PC-9 (cell line): Measurements from ENCODE around the gene TRPM4. TPM values are rescaled to one million over a fixed set of nuclear protein-coding genes. Genes with fewer than 3 reads are reported as not detected.

ENCODE experiments used
- BruUV-seq: library from RNA; stranded (reverse); fragments of 400-500 nt; replicated peaks from 2 replicates; lab custom pipeline; 2021; lab: Mats Ljungman, UMichigan
- CTCF ChIA-PET: fragments of 300-600 bp; sonication (Branson Sonifier 250); formaldehyde crosslinking; loops from one replicate; lab custom pipeline; 2022; ENCODE audit warnings: antibody characterized with exemption; lab: Charles Lee
- POLR2A ChIA-PET: fragments of 300-600 bp; sonication (Branson Sonifier 250); formaldehyde crosslinking; loops from one replicate; lab custom pipeline; 2022; ENCODE audit warnings: antibody characterized with exemption; ENCODE audit not compliant: unreplicated experiment; lab: Charles Lee
- DNase-seq, 2 experiments: peaks; one replicate each; pipeline versions ENCODE4 v3.0.0 to v3.0.0-alpha.2; 2015 to 2022; ENCODE audit warnings: mixed read lengths in 1 of 2
- H2AFZ ChIP-seq: fragments of 200-600 bp; sonication (generic); 2 replicates; pipeline ENCODE4 v1.8.1; 2017; ENCODE audit warnings: antibody characterized with exemption
- H3F3A ChIP-seq: fragments of 200-600 bp; sonication (generic); 2 replicates; pipeline ENCODE4 v1.8.1; 2017; ENCODE audit warnings: antibody characterized with exemption, mild to moderate bottlenecking, low read depth; ENCODE audit not compliant: insufficient read depth
- H3K27ac ChIP-seq: fragments of 200-600 bp; sonication (generic); 2 replicates; pipeline ENCODE4 v1.6.1; 2016; ENCODE audit warnings: mixed run types
- H3K27me3 ChIP-seq: fragments of 200-600 bp; sonication (generic); 2 replicates; pipeline ENCODE4 v1.6.1; 2016; ENCODE audit warnings: low read depth, mixed run types; ENCODE audit not compliant: insufficient read depth
- H3K36me3 ChIP-seq: fragments of 200-600 bp; sonication (generic); 2 replicates; pipeline ENCODE4 v1.6.1; 2016; ENCODE audit warnings: low read depth, mixed run types
- H3K4me1 ChIP-seq: fragments of 200-600 bp; sonication (generic); replicated peaks from 2 replicates; pipeline ENCODE4 v1.6.1; 2016; ENCODE audit warnings: mixed run types; ENCODE audit not compliant: insufficient read depth
- H3K4me2 ChIP-seq: fragments of 200-600 bp; sonication (generic); 2 replicates; pipeline ENCODE4 v1.6.1; 2017; ENCODE audit warnings: mixed run types
- H3K4me3 ChIP-seq: fragments of 200-600 bp; sonication (generic); 2 replicates; pipeline ENCODE4 v1.6.1; 2016; ENCODE audit warnings: mixed run types
- H3K79me2 ChIP-seq: fragments of 200-600 bp; sonication (generic); 2 replicates; pipeline ENCODE4 v1.6.1; 2017; ENCODE audit warnings: low read depth, mixed run types
- H3K9me2 ChIP-seq: fragments of 200-600 bp; sonication (generic); 2 replicates; pipeline ENCODE4 v1.8.1; 2017; ENCODE audit warnings: mild to moderate bottlenecking; ENCODE audit not compliant: insufficient read depth
- H3K9me3 ChIP-seq: fragments of 200-600 bp; sonication (generic); 2 replicates; pipeline ENCODE4 v1.8.1; 2016; ENCODE audit warnings: low read depth; ENCODE audit not compliant: insufficient read depth
- H4K20me1 ChIP-seq: fragments of 200-600 bp; sonication (generic); 2 replicates; pipeline ENCODE4 v1.8.1; 2017; ENCODE audit not compliant: insufficient read depth
- CTCF ChIP-seq: fragments of 200-600 bp; sonication (generic); conservative IDR thresholded peaks from 2 replicates; pipeline ENCODE4 v1.6.1; 2017; ENCODE audit warnings: mixed run types, antibody characterized with exemption, mild to moderate bottlenecking, moderate library complexity
- EZH2 ChIP-seq: fragments of 200-600 bp; sonication (generic); IDR thresholded peaks from 2 replicates; pipeline ENCODE4 v1.8.0; 2017; ENCODE audit warnings: antibody characterized with exemption, low read depth
- intact Hi-C: fragments of 100-400 bp; cut with micrococcal nuclease; formaldehyde crosslinking; loops from one replicate; pipeline ENCODE4 v1.10.0; 2022; ENCODE audit not compliant: unreplicated experiment
- total RNA-seq: library from RNA; stranded (reverse); gene quantifications from 2 replicates; pipeline ENCODE4 v1.2.3, GENCODE V29; 2021

Gene TRPM4
- total RNA-seq, 1 experiment from 2014 or later, result 43.8 TPM

- Histone ChIP-seq H3K4me2 (no peak overlapping the region), H4K20me1 (peaks cover 11% of the 10 kb centered on the region), H3K27me3 (no peaks in the 10 kb centered on the region), H3K79me2 (no peaks in the 10 kb centered on the region), H3K9me3 (no peaks in the 10 kb centered on the region), H2AFZ (no peak overlapping the region), H3F3A (peaks cover 18% of the 10 kb centered on the region; the same call in 1 of the 2 replicates), H3K4me1 (peaks cover 13% of the 10 kb centered on the region), H3K36me3 (peaks cover 5% of the 10 kb centered on the region; the same call in 1 of the 2 replicates), H3K9me2 (no peaks in the 10 kb centered on the region), H3K4me3 (no peak overlapping the region), H3K27ac (no peak overlapping the region)
- intact Hi-C loops, result no loop called here
- DNase-seq, result peak in 1 of 2 experiments; percentile 21
- ChIA-PET CTCF (no interaction called here), POLR2A (no interaction called here)
- BruUV-seq, result no TSS peak
- TF ChIP-seq CTCF (no peak), EZH2 (no peak)
Observed at GRCh38 chr19:49167857-49168409, 10.3 kb downstream of the TRPM4 start.

DNA sequence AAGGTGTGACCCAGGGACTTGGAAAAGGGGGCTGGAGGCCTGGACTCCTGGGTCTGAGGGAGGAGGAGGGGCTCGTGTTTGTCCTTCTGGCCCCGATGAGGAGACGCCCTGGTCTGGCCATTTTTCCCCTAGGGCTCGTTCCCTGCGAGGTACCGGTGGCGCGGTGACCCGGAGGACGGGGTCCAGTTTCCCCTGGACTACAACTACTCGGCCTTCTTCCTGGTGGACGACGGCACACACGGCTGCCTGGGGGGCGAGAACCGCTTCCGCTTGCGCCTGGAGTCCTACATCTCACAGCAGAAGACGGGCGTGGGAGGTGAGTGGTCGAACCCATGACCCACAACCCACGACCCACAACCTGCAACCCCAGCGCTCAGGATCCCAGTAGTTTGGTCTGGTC, 10.8 kb downstream of the TRPM4 start:
- BruUV-seq, result no TSS peak
- Histone ChIP-seq H3K4me3 (no peak overlapping the region), H3K9me3 (no peaks in the 10 kb centered on the region), H3K9me2 (no peaks in the 10 kb centered on the region), H3K27me3 (no peaks in the 10 kb centered on the region), H3F3A (peaks cover 17% of the 10 kb centered on the region; the same call in 1 of the 2 replicates), H2AFZ (no peak overlapping the region), H3K36me3 (peaks cover 10% of the 10 kb centered on the region; the same call in 1 of the 2 replicates), H3K27ac (no peak overlapping the region), H3K79me2 (no peaks in the 10 kb centered on the region), H3K4me1 (peaks cover 13% of the 10 kb centered on the region), H4K20me1 (peaks cover 10% of the 10 kb centered on the region), H3K4me2 (no peak overlapping the region)
- ChIA-PET POLR2A (no interaction called here), CTCF (no interaction called here)
- TF ChIP-seq CTCF (no peak), EZH2 (no peak)
- intact Hi-C loops, result no loop called here
- DNase-seq, result peak in 1 of 2 experiments; percentile 21

- Histone ChIP-seq H2AFZ (no peak overlapping the region), H3K4me1 (no peaks in the 10 kb centered on the region), H3K27ac (no peak overlapping the region), H3F3A (no peaks in the 10 kb centered on the region), H3K4me2 (no peak overlapping the region), H3K4me3 (no peak overlapping the region), H4K20me1 (no peaks in the 10 kb centered on the region), H3K9me3 (no peaks in the 10 kb centered on the region), H3K9me2 (no peaks in the 10 kb centered on the region), H3K79me2 (no peaks in the 10 kb centered on the region), H3K27me3 (no peaks in the 10 kb centered on the region), H3K36me3 (peaks cover 11% of the 10 kb centered on the region; the same call in 1 of the 2 replicates)
- POLR2A ChIA-PET, result no interaction called here
- no peak for DNase-seq
- no peak for TF ChIP-seq CTCF
- TF ChIP-seq EZH2, result no peak
- CTCF ChIA-PET, result no interaction called here
- no TSS peak for BruUV-seq
- intact Hi-C loops, result no loop called here
Observed at GRCh38 chr19:49173198-49173597, 15.6 kb downstream of the TRPM4 start.
